Measurements from ENCODE around the gene DOLK. TPM values are rescaled to one million over a fixed set of nuclear protein-coding genes. Genes with fewer than 3 reads are reported as not detected.

The DOLK gene
- total RNA-seq, 1 experiment from 2014 or later: 20.1 TPM

- no peak overlapping the region for H2BK20ac ChIP-seq (ENCODE audit: low read depth, low read length, poor library complexity, severe bottlenecking)
- Mint-ChIP-seq H3K27ac (no peak overlapping the region), H3K4me3 (no peak overlapping the region), H3K36me3 (ENCODE audit: insufficient read depth in 1 of 3, low read depth in 3 of 3) (peaks cover 39 to 61% (median 43%) of the 10 kb centered on the region in 3 experiments), H3K27me3 (ENCODE audit: low read depth) (peaks cover 2% of the 10 kb centered on the region; the same call in 1 of the 2 replicates), H3K4me1 (peaks cover 27% of the 10 kb centered on the region in 2 experiments), H3K9me3 (no peaks in the 10 kb centered on the region)
- H3K9me3 ChIP-seq (ENCODE audit: control insufficient read depth, low read depth, low read length): no peaks in the 10 kb centered on the region
- H2AK5ac ChIP-seq (ENCODE audit: insufficient read length, low read length): no peak overlapping the region
- no peak overlapping the region for H2BK120ac ChIP-seq (ENCODE audit: low read depth, low read length, poor library complexity, severe bottlenecking)
- no peak overlapping the region for H3K27ac ChIP-seq (ENCODE audit: insufficient read length, low read depth, low read length)
- H2BK12ac ChIP-seq (ENCODE audit: insufficient read length, low read depth, low read length): no peak overlapping the region
- H3K4me1 ChIP-seq (ENCODE audit: insufficient read depth, low read length): peaks cover 5% of the 10 kb centered on the region; the same call in 1 of the 2 replicates
- DNase-seq: no peak
- H4K91ac ChIP-seq (ENCODE audit: insufficient read length, low read depth, low read length): no peak overlapping the region
- no peak overlapping the region for H3K4ac ChIP-seq (ENCODE audit: low read depth, low read length)
- no peak overlapping the region for H2BK5ac ChIP-seq (ENCODE audit: insufficient read length, low read length)
- H3K4me2 ChIP-seq (ENCODE audit: insufficient read depth, insufficient read length, low read length): no peak overlapping the region
- H4K8ac ChIP-seq (replicated peaks; ENCODE audit: insufficient read length, low read depth, low read length): no peak overlapping the region
- no peak overlapping the region for H3T11ph ChIP-seq (ENCODE audit: low read length)
- H4K5ac ChIP-seq (ENCODE audit: insufficient read length, low read depth, low read length): no peak overlapping the region
- peaks cover 4% of the 10 kb centered on the region for H3K79me1 ChIP-seq (ENCODE audit: insufficient read depth, low read depth, low read length, poor library complexity, severe bottlenecking)
- H2BK15ac ChIP-seq (ENCODE audit: low read depth, low read length): no peak overlapping the region
- no peaks in the 10 kb centered on the region for H3K27me3 ChIP-seq (ENCODE audit: insufficient read depth, low read length)
- no peak overlapping the region for H3K14ac ChIP-seq (ENCODE audit: insufficient read depth, low read length)
- no peak overlapping the region for H3K18ac ChIP-seq (ENCODE audit: insufficient read length, low read depth, low read length)
- no peak overlapping the region for H2AFZ ChIP-seq (ENCODE audit: low read length)
- no peak overlapping the region for H3K9ac ChIP-seq (ENCODE audit: extremely low read depth, insufficient read length, low read length)
- H3K23me2 ChIP-seq (ENCODE audit: insufficient read length, low read depth, low read length, poor library complexity, severe bottlenecking): no peaks in the 10 kb centered on the region
- H4K20me1 ChIP-seq (ENCODE audit: control insufficient read depth, insufficient read depth, insufficient read length): no peaks in the 10 kb centered on the region
- no CpG with 5 or more reads among the region's 24 CpGs for WGBS (ENCODE audit: extremely low coverage, insufficient read length, low lambda C conversion rate)
- no peak overlapping the region for H3K23ac ChIP-seq (ENCODE audit: insufficient read length, low read depth, low read length)
- TF ChIP-seq, protein P1, sequence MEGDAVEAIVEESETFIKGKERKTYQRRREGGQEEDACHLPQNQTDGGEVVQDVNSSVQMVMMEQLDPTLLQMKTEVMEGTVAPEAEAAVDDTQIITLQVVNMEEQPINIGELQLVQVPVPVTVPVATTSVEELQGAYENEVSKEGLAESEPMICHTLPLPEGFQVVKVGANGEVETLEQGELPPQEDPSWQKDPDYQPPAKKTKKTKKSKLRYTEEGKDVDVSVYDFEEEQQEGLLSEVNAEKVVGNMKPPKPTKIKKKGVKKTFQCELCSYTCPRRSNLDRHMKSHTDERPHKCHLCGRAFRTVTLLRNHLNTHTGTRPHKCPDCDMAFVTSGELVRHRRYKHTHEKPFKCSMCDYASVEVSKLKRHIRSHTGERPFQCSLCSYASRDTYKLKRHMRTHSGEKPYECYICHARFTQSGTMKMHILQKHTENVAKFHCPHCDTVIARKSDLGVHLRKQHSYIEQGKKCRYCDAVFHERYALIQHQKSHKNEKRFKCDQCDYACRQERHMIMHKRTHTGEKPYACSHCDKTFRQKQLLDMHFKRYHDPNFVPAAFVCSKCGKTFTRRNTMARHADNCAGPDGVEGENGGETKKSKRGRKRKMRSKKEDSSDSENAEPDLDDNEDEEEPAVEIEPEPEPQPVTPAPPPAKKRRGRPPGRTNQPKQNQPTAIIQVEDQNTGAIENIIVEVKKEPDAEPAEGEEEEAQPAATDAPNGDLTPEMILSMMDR (conservative IDR thresholded peaks at IDR 0.05): no peak
- peaks cover 7% of the 10 kb centered on the region; the same call in 1 of the 2 replicates for H3K79me2 ChIP-seq (ENCODE audit: insufficient read depth, low read length)
- H3K56ac ChIP-seq (ENCODE audit: insufficient read length, low read depth, low read length): no peak overlapping the region
Measured at GRCh38 chr9:128908372-128908771, 39.0 kb downstream of the DOLK start.
